Breast epithelium (tissue), 3 donors: ENCODE measurements around the gene KCNK5.

ENCODE experiments used
- CTCF ChIP-seq, 3 donors: fragments of 450-650 bp; IDR thresholded peaks; one replicate each; pipeline ENCODE4 v1.5.1; 2016 to 2017; ENCODE audit warnings: antibody characterized with exemption in 3 of 3, mild to moderate bottlenecking in 3 of 3, moderate library complexity in 3 of 3
- POLR2A ChIP-seq: fragments of 450-650 bp; IDR thresholded peaks from one replicate; pipeline ENCODE4 v1.6.1; 2016; ENCODE audit warnings: antibody characterized with exemption, mild to moderate bottlenecking, moderate library complexity
- POLR2AphosphoS5 ChIP-seq, 3 donors: sonication (generic); formaldehyde crosslinking; IDR thresholded peaks; one replicate each; pipeline ENCODE4 v1.6.1; 2017; ENCODE audit warnings: antibody characterized with exemption in 3 of 3

GRCh38 chr6:39225543-39225942, 3.7 kb downstream of the KCNK5 start:
- TF ChIP-seq POLR2A, result no peak
- TF ChIP-seq CTCF (IDR thresholded peaks at IDR 0.05), result no peak
- TF ChIP-seq POLR2AphosphoS5 (IDR thresholded peaks at IDR 0.05), result no peak
